Memory B cell (primary cell): ENCODE results near the gene PSD2.

Source experiments
- ATAC-seq: fragments of 150-1000 bp; cut with Tn5 transposase; 2 replicates; pipeline ENCODE4 v1.10.0; 2021; ENCODE audit warnings: low read depth, mild to moderate bottlenecking, moderate library complexity
- DNase-seq, 2 donors: peaks; one replicate each; pipeline ENCODE4 v3.0.0; 2022; ENCODE audit warnings: low spot score in 2 of 2
- H3K27ac Mint-ChIP-seq: one replicate; pipeline ENCODE4 v1.8.0; 2022; ENCODE audit warnings: mild to moderate bottlenecking, moderate library complexity, mixed read lengths
- H3K27me3 Mint-ChIP-seq: one replicate; pipeline ENCODE4 v1.8.0; 2022; ENCODE audit warnings: mixed read lengths
- H3K36me3 Mint-ChIP-seq: one replicate; pipeline ENCODE4 v1.8.0; 2022; ENCODE audit warnings: mild to moderate bottlenecking, mixed read lengths
- H3K4me1 Mint-ChIP-seq: one replicate; pipeline ENCODE4 v1.8.0; 2022; ENCODE audit warnings: mixed read lengths
- H3K4me3 Mint-ChIP-seq: one replicate; pipeline ENCODE4 v1.8.0; 2022; ENCODE audit warnings: mild to moderate bottlenecking, moderate library complexity, mixed read lengths
- H3K9me3 Mint-ChIP-seq: one replicate; pipeline ENCODE4 v1.8.0; 2022; ENCODE audit warnings: mixed read lengths

The PSD2 gene

GRCh38 chr5:139807647-139808030, 12.0 kb downstream of the PSD2 start:
- no peak overlapping the region for H3K27ac Mint-ChIP-seq
- no peaks in the 10 kb centered on the region for H3K9me3 Mint-ChIP-seq

DNA sequence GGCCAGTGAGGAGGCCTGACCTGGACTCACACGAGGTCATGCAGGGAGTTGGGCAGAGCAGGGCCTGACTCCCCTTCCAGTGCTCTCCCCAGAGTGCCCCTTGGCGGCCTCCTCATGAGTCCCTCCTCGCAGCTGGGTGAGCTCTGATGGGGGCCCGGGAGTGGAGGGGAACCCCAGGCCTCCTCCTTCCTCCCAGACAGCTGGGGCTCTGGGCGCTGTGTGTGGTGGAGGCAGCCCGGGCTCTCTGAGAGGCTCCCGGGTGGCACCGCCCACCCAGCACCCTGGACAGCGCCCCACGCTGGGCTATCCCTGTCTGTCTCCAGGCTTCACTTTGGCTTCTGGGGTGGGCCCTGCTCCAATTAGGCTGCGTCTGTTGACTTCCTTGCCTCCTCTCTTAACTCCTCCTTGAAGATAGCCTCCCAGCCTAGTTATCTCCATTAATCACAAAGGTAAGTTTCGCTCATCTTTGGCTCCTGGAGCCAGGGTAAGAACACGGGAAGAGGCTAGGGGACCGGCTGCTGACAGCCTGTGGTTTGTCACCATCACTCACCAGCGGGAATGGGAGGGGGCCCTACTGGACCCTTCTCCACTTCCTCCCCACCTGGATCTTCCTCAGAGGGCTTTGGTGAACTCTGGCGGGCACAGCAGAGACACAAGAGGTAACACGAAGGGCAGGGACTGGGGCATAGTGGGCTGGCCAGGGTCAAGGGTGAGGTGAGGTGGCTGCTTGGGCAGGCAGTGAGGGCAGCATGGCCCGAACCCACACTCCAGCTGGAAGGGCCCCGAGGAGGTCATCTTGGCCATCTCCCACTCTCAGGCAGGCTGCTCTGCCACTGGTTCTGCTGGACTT, 13.1 kb downstream of the PSD2 start:
- H3K4me3 Mint-ChIP-seq: no peak overlapping the region
- no peak for DNase-seq
- H3K9me3 Mint-ChIP-seq: no peaks in the 10 kb centered on the region
- ATAC-seq: peak; percentile 55
- no peaks in the 10 kb centered on the region for H3K36me3 Mint-ChIP-seq
- no peaks in the 10 kb centered on the region for H3K4me1 Mint-ChIP-seq
- H3K27ac Mint-ChIP-seq: no peak overlapping the region
- peaks cover 29% of the 10 kb centered on the region for H3K27me3 Mint-ChIP-seq

More at GRCh38 chr5:139807647-139808030, 12.0 kb downstream of the PSD2 start:
- DNase-seq: no peak
- H3K4me1 Mint-ChIP-seq: no peaks in the 10 kb centered on the region
- no peak for ATAC-seq
- no peaks in the 10 kb centered on the region for H3K36me3 Mint-ChIP-seq
- H3K4me3 Mint-ChIP-seq: no peak overlapping the region
- H3K27me3 Mint-ChIP-seq: peaks cover 29% of the 10 kb centered on the region

GRCh38 chr5:139809331-139809810, 13.8 kb downstream of the PSD2 start:
- H3K27ac Mint-ChIP-seq: no peak overlapping the region
- H3K36me3 Mint-ChIP-seq: no peaks in the 10 kb centered on the region
- no peak overlapping the region for H3K4me3 Mint-ChIP-seq
- DNase-seq (no peak), ATAC-seq (no peak)
- no peaks in the 10 kb centered on the region for H3K9me3 Mint-ChIP-seq
- H3K4me1 Mint-ChIP-seq: no peaks in the 10 kb centered on the region
- peaks cover 26% of the 10 kb centered on the region for H3K27me3 Mint-ChIP-seq

- ATAC-seq (no peak), DNase-seq (no peak)
- Mint-ChIP-seq H3K36me3 (no peaks in the 10 kb centered on the region), H3K27me3 (peaks cover 22% of the 10 kb centered on the region), H3K9me3 (no peaks in the 10 kb centered on the region), H3K4me1 (no peaks in the 10 kb centered on the region), H3K27ac (no peak overlapping the region), H3K4me3 (no peak overlapping the region)
Observed at GRCh38 chr5:139810341-139811273, 15.0 kb downstream of the PSD2 start.

- Mint-ChIP-seq H3K27me3 (peaks cover 20% of the 10 kb centered on the region), H3K4me3 (no peak overlapping the region), H3K4me1 (no peaks in the 10 kb centered on the region), H3K27ac (no peak overlapping the region), H3K9me3 (no peaks in the 10 kb centered on the region), H3K36me3 (no peaks in the 10 kb centered on the region)
- ATAC-seq (no peak), DNase-seq (no peak)
Observed at GRCh38 chr5:139811274-139811607, 15.6 kb downstream of the PSD2 start.

DNA sequence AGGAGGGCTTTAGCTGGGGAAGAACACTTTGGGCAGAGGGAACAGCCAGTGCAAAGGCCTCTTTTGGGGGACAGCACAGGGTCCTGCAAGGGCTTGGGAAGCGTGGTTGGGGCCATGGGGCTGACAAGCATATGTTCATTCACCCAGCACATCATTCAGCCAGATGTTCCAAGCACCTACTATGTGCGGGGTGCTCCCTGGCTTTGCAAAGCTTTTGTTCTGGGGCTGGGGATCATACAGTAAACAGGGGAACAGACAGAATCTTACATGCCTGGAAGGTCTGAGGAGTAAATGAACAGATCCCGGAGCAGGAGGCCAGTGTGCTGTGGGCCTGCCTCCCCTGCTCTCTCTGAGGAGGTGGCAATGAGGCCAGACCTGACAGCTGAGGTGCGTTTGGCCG, 16.7 kb downstream of the PSD2 start:
- Mint-ChIP-seq H3K27me3 (peaks cover 24% of the 10 kb centered on the region), H3K9me3 (no peaks in the 10 kb centered on the region), H3K27ac (no peak overlapping the region), H3K4me1 (no peaks in the 10 kb centered on the region), H3K36me3 (no peaks in the 10 kb centered on the region), H3K4me3 (no peak overlapping the region)
- DNase-seq: no peak
- no peak for ATAC-seq

DNA sequence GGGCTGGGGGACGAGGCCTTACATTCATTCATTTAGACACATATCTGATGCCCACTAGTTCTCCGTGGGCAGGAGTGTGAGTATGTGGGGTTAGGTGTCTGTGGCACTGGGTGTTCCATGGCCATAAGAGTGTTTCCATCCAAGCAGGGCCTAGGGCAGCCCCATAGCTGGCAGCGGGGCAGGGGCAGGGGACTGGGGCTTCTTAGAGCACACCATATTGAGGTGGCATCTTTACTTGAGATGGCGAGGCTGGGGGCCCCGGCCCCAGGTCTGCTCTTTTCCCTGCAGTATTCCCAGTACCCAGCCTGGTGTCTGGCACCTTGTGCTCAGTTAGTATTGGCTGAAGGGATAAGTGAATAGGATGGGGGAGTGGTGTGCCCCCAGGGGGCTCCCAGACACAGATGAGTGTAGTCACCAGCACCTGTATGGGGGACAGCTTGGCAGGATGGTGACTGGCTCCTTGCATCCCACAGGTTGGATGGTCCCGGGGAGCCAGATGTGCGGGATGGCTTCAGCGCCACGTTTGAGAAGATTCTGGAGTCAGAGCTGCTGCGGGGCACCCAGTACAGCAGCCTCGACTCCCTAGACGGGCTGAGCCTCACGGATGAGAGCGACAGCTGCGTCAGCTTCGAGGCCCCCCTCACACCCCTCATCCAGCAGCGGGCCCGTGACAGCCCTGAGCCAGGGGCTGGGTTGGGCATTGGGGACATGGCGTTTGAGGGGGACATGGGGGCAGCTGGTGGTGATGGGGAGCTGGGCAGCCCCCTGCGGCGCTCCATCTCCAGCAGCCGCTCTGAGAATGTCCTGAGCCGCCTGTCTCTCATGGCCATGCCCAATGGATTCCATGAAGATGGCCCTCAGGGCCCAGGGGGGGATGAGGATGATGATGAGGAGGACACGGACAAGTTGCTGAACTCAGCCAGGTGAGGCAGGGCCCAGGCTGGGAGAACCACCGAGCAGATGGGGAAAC, 17.5 kb downstream of the PSD2 start:
- no peak for ATAC-seq
- Mint-ChIP-seq H3K9me3 (no peaks in the 10 kb centered on the region), H3K36me3 (no peaks in the 10 kb centered on the region), H3K27me3 (peaks cover 25% of the 10 kb centered on the region), H3K27ac (no peak overlapping the region), H3K4me3 (no peak overlapping the region), H3K4me1 (no peaks in the 10 kb centered on the region)
- no peak for DNase-seq

DNA sequence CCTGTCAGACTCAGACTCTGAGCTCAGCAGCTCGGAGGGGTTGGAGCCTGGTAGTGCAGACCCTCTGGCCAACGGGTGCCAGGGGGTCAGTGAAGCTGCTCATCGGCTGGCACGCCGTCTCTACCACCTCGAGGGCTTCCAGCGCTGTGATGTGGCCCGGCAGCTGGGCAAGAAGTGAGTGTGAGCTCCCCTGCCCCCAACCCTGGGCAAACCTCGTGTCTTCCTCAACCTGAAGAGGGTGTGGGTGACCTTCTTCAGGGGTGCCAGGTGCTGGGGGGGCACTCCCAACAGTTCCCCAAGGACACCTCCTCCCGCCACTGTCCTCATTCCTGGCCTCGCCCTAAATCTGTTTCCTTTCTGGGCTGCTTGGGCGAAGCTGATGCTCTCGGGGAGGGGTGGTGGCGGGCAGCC, 18.6 kb downstream of the PSD2 start:
- ATAC-seq (no peak), DNase-seq (no peak)
- H3K4me1 Mint-ChIP-seq: no peaks in the 10 kb centered on the region
- H3K27ac Mint-ChIP-seq: no peak overlapping the region
- peaks cover 3% of the 10 kb centered on the region for H3K36me3 Mint-ChIP-seq
- H3K27me3 Mint-ChIP-seq: peaks cover 22% of the 10 kb centered on the region
- no peak overlapping the region for H3K4me3 Mint-ChIP-seq
- H3K9me3 Mint-ChIP-seq: peaks cover 3% of the 10 kb centered on the region

- Mint-ChIP-seq H3K4me3 (no peak overlapping the region), H3K36me3 (peaks cover 4% of the 10 kb centered on the region), H3K4me1 (no peaks in the 10 kb centered on the region), H3K9me3 (peaks cover 7% of the 10 kb centered on the region), H3K27ac (no peak overlapping the region), H3K27me3 (peaks cover 25% of the 10 kb centered on the region)
- ATAC-seq: no peak
- no peak for DNase-seq
Observed at GRCh38 chr5:139814704-139815280, 19.2 kb downstream of the PSD2 start.

DNA sequence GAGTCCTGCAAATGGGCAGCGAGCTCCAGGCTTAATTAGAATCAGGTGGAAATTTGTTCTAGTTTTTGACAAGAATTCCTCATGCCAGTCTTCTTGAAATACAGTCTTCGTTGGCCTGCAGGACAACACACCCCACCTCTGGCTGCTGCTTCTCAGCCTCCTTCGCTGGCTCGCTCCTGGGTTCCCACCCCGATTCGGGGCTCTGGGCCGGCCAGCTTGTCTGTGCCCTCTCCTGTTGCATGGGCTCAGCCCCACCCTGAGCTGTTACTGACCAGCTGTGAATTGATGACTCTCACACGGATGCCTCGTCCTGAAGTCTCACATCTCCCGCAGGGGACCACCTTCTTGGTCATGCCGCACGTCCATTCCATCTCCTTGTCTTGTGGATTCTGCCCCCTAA, 21.0 kb downstream of the PSD2 start:
- Mint-ChIP-seq H3K27me3 (peaks cover 28% of the 10 kb centered on the region), H3K4me3 (no peak overlapping the region), H3K27ac (no peak overlapping the region), H3K4me1 (no peaks in the 10 kb centered on the region), H3K36me3 (peaks cover 8% of the 10 kb centered on the region), H3K9me3 (peaks cover 10% of the 10 kb centered on the region)
- ATAC-seq: no peak
- no peak for DNase-seq

DNA sequence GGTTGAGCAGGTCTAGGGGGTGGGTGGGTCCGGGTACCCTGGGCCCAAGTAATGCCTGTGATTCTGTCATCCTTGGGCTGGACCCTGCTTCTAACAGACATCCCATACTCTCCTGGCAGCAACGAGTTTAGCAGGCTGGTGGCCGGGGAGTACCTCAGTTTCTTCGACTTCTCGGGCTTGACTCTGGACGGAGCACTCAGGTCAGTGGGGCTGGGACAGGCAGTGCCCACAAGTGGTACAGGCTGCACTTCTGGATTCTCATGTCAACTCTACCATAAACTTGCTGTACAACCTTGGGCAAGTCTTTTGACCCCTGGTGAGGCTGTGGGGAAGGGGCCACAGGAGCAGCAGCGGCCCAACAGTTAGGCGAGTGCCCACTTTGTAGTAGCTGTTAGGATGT, 21.8 kb downstream of the PSD2 start:
- Mint-ChIP-seq H3K4me3 (no peak overlapping the region), H3K4me1 (no peaks in the 10 kb centered on the region), H3K36me3 (peaks cover 8% of the 10 kb centered on the region), H3K27me3 (peaks cover 25% of the 10 kb centered on the region), H3K9me3 (peaks cover 10% of the 10 kb centered on the region), H3K27ac (no peak overlapping the region)
- ATAC-seq: no peak
- no peak for DNase-seq

DNA sequence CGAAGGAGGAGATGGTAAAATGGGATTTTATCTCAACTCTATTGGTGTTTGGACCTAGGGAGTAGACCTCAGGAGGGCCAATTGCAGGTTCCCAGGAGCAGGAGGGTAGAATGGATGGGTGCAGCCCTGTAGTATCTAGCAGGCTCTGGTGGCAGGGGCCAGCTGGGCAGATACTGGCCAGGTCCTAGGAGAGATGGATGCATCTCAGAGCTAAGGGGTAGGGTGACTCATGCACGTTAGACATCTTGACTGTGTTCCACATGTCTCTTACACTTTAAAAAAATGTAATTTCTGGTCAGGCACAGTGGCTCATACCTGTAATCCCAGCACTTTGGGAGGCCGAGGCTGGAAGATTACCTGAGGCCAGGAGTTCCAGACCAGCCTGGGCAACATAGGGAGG, 22.4 kb downstream of the PSD2 start:
- no peak overlapping the region for H3K4me3 Mint-ChIP-seq

DNA sequence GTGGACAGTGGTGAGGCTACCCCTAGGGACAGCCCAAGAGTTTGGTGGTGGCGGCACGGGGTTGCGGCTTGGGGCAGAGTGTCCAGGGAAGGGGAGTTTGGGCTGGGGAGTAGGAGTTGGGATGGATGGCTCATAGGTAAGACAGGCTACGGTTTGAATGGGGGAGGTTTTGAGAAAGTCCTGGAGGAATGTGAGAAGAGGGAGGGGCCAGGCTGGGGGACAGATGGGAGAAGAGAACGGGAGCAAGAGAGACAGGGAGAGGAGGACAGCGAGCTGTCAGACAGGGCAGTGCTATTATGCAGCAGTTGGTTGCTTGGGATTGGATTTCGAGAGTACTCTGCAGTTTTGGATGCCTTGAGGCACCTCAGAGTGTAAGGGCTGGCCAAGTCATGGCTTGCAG, 24.5 kb downstream of the PSD2 start:
- Mint-ChIP-seq H3K9me3 (peaks cover 10% of the 10 kb centered on the region), H3K4me1 (no peaks in the 10 kb centered on the region), H3K27me3 (peaks cover 25% of the 10 kb centered on the region), H3K27ac (no peak overlapping the region), H3K4me3 (no peak overlapping the region), H3K36me3 (peaks cover 8% of the 10 kb centered on the region)
- DNase-seq (no peak), ATAC-seq (no peak)

More for the DNA sequence above, 22.4 kb downstream of the PSD2 start:
- H3K27ac Mint-ChIP-seq: no peak overlapping the region
- no peaks in the 10 kb centered on the region for H3K4me1 Mint-ChIP-seq
- peaks cover 23% of the 10 kb centered on the region for H3K27me3 Mint-ChIP-seq
- peaks cover 10% of the 10 kb centered on the region for H3K9me3 Mint-ChIP-seq
- H3K36me3 Mint-ChIP-seq: peaks cover 8% of the 10 kb centered on the region
- ATAC-seq: no peak
- DNase-seq: no peak
